ENCODE data around the gene PFKFB3. TPM values are rescaled to one million over a fixed set of nuclear protein-coding genes. Genes with fewer than 3 reads are reported as not detected.

Gene PFKFB3
- total and polyA plus RNA-seq, 9 of the 15 experiments (the other 6 are each of a cell fraction or from before 2014, with no cell fraction given), result 0.46 to 21.6 (median 7.8) TPM

GRCh38 chr10:6301488-6302075, 98.8 kb downstream of the PFKFB3 start:
- ChIA-PET POLR2A (interaction anchor here (0.6 to 1.0 kb wide), 2 partner anchors 22 to 820 kb away, joined by 3 to 5 read pairs; no protein-coding TSS in a partner anchor), CTCF (ENCODE audit: low intra/inter-chr PET ratio) (no interaction called here)
- intact Hi-C loops (cut with micrococcal nuclease) (no loop called here), in situ Hi-C loops (cut with MboI) (no loop called here)
- Histone ChIP-seq H3K4me3 (no peak overlapping the region), H3K36me3 (ENCODE audit: control insufficient read depth, insufficient read depth, low read length) (no peaks in the 10 kb centered on the region), H3K27me3 (ENCODE audit: control insufficient read depth in 2 of 2, insufficient read depth in 2 of 2, low read length in 2 of 2) (peaks cover 10 to 41% of the 10 kb centered on the region in 2 experiments; a peak in 4 of 5 replicates), H4K20me1 (replicated peaks; ENCODE audit: control insufficient read depth, insufficient read depth, low read length) (no peaks in the 10 kb centered on the region; the same call in 1 of the 2 replicates), H3K4me2 (ENCODE audit: insufficient read depth, low read length) (no peak overlapping the region), H3K9me3 (replicated peaks; ENCODE audit: control insufficient read depth, insufficient read depth, low read depth, low read length) (no peaks in the 10 kb centered on the region), H3K9ac (ENCODE audit: insufficient read depth in 1 of 2, low read depth in 2 of 2, low read length in 2 of 2) (no peak overlapping the region), H2AFZ (ENCODE audit: low read depth, low read length) (no peak overlapping the region), H3K4me1 (replicated peaks in 1 of 2; ENCODE audit: control insufficient read depth in 2 of 2, insufficient read depth in 2 of 2, low read length in 2 of 2) (peaks cover 0 to 4% of the 10 kb centered on the region in 2 experiments; a peak in 4 of 5 replicates), H3K9me1 (ENCODE audit: control insufficient read depth, insufficient read depth, low read length) (no peaks in the 10 kb centered on the region), H3K79me2 (ENCODE audit: control insufficient read depth, insufficient read depth, low read length) (no peaks in the 10 kb centered on the region), H3K27ac (ENCODE audit: extremely low read depth, low read depth, low read length) (no peak overlapping the region)
- under 1% methylated on average over 7 of the region's 7 CpGs for WGBS (ENCODE audit: insufficient coverage, low coverage, missing lambda C conversion rate)
- DNase-seq (ENCODE audit: extremely low read depth in 1 of 4, low spot score in 3 of 4) (no peak), FAIRE-seq (no peak), ATAC-seq (no peak)
- BruUV-seq (replicated peaks), result no TSS peak
- TF ChIP-seq POLR3G (IDR thresholded peaks at IDR 0.05; ENCODE audit: extremely low read depth, insufficient read length, insufficient replicate concordance), result no peak
- no peak for TF ChIP-seq PHF20 (IDR thresholded peaks at IDR 0.05; ENCODE audit: partially characterized antibody)
- no peak for TF ChIP-seq TAF7 (tag; IDR thresholded peaks at IDR 0.05)
- no peak for TF ChIP-seq DIDO1 (tag; IDR thresholded peaks at IDR 0.05; ENCODE audit: low read depth)
- TF ChIP-seq RCOR1 (IDR thresholded peaks at IDR 0.05; ENCODE audit: borderline replicate concordance in 1 of 2, low read depth in 2 of 2, low read length in 2 of 2), result no peak

Small RNAs within 50 kb of the gene (small RNA-seq; reads per million reads assigned to genes)
- not detected for gene RF00019

Other genes starting within 250 kb of the PFKFB3 start
- 9.8 and 10.1 TPM in 2 replicates for gene IL15RA, start 225.4 kb upstream of the PFKFB3 start, total RNA-seq (2014; rRNA removed)
- 4.0 and 4.5 TPM in 2 replicates for gene IL15RA, start 225.4 kb upstream of the PFKFB3 start, total RNA-seq (2014; rRNA removed; fragmentation: Illumina TruSeq; extraction: Trizol)
- 4.7 and 5.2 TPM in 2 replicates for gene IL15RA, start 225.4 kb upstream of the PFKFB3 start, total RNA-seq (2015; rRNA removed; fragmentation: Illumina TruSeq; extraction: Trizol)
- 9.4 and 11.7 TPM in 2 replicates for gene IL15RA, start 225.4 kb upstream of the PFKFB3 start, total RNA-seq (2021)
- 8.0 and 18.3 TPM in 2 replicates for gene IL15RA, start 225.4 kb upstream of the PFKFB3 start, polyA plus RNA-seq (2011; rRNA removed)
- 10.6 and 11.2 TPM in 2 replicates for gene IL15RA, start 225.4 kb upstream of the PFKFB3 start, polyA plus RNA-seq (2014; fragmentation: Illumina TruSeq; extraction: Trizol)
- 1 to 10 TPM; 1.2 to 2.0 TPM for gene IL15RA, start 225.4 kb upstream of the PFKFB3 start, polyA plus RNA-seq (2014; fragmentation: Nextera tagmentation; extraction: Ambion mirVana)
- 8.7 and 9.9 TPM in 2 replicates for gene IL15RA, start 225.4 kb upstream of the PFKFB3 start, polyA plus RNA-seq (2014; rRNA removed)
- not detected in 2 replicates for gene IL2RA, start 140.6 kb upstream of the PFKFB3 start, total RNA-seq (2014; rRNA removed)
- gene IL2RA, start 140.6 kb upstream of the PFKFB3 start, total RNA-seq (2014; rRNA removed; fragmentation: Illumina TruSeq; extraction: Trizol), result not detected in 2 replicates
- not detected in 2 replicates for gene IL2RA, start 140.6 kb upstream of the PFKFB3 start, total RNA-seq (2015; rRNA removed; fragmentation: Illumina TruSeq; extraction: Trizol)
- 0.95 and 1.1 TPM in 2 replicates for gene IL2RA, start 140.6 kb upstream of the PFKFB3 start, total RNA-seq (2021)
- not detected in 2 replicates for gene IL2RA, start 140.6 kb upstream of the PFKFB3 start, polyA plus RNA-seq (2011; rRNA removed)
- not detected in 2 replicates for gene IL2RA, start 140.6 kb upstream of the PFKFB3 start, polyA plus RNA-seq (2014; fragmentation: Illumina TruSeq; extraction: Trizol)
- not detected for gene IL2RA, start 140.6 kb upstream of the PFKFB3 start, polyA plus RNA-seq (2014; fragmentation: Nextera tagmentation; extraction: Ambion mirVana)
- not detected in 2 replicates for gene IL2RA, start 140.6 kb upstream of the PFKFB3 start, polyA plus RNA-seq (2014; rRNA removed)
- 82.8 and 86.5 TPM in 2 replicates for gene RBM17, start 113.9 kb upstream of the PFKFB3 start, total RNA-seq (2014; rRNA removed)
- 124 and 148 TPM in 2 replicates for gene RBM17, start 113.9 kb upstream of the PFKFB3 start, total RNA-seq (2014; rRNA removed; fragmentation: Illumina TruSeq; extraction: Trizol)
- gene RBM17, start 113.9 kb upstream of the PFKFB3 start, total RNA-seq (2015; rRNA removed; fragmentation: Illumina TruSeq; extraction: Trizol), result 123 and 125 TPM in 2 replicates
- gene RBM17, start 113.9 kb upstream of the PFKFB3 start, total RNA-seq (2021), result 144 and 145 TPM in 2 replicates
- gene RBM17, start 113.9 kb upstream of the PFKFB3 start, polyA plus RNA-seq (2011; rRNA removed), result 51.7 and 53.2 TPM in 2 replicates
- 194 and 217 TPM in 2 replicates for gene RBM17, start 113.9 kb upstream of the PFKFB3 start, polyA plus RNA-seq (2014; fragmentation: Illumina TruSeq; extraction: Trizol)
- 10 to 100 TPM; 23.6 to 25.8 TPM for gene RBM17, start 113.9 kb upstream of the PFKFB3 start, polyA plus RNA-seq (2014; fragmentation: Nextera tagmentation; extraction: Ambion mirVana)
- gene RBM17, start 113.9 kb upstream of the PFKFB3 start, polyA plus RNA-seq (2014; rRNA removed), result 139 and 141 TPM in 2 replicates